K562 (cell line): ENCODE data around the gene ELOB. TPM values are rescaled to one million over a fixed set of nuclear protein-coding genes. Genes with fewer than 3 reads are reported as not detected.

Experiments
- ATAC-seq: fragments of 200-7000 bp; cut with Tn5 transposase; 3 replicates; pipeline ENCODE4 v1.9.1; 2020; ENCODE audit warnings: moderate library complexity
- BruUV-seq: library from RNA; stranded (reverse); fragments of 400-500 nt; replicated peaks from 2 replicates; lab custom pipeline; 2021; lab: Mats Ljungman, UMichigan
- CTCF ChIA-PET: fragments of 300-600 bp; formaldehyde crosslinking; extraction: SDS; loops from one replicate; lab custom pipeline; 2021; ENCODE audit warnings: low intra/inter-chr PET ratio; lab: Yijun Ruan, JAX
- POLR2A ChIA-PET: fragments of 300-600, 350-650 bp; sonication (Branson Sonifier 250); formaldehyde crosslinking; extraction: SDS; loops from one replicate; lab custom pipeline; 2021; ENCODE audit warnings: antibody characterized with exemption, inconsistent platforms; lab: Yijun Ruan, JAX
- DNase-seq, 4 experiments: peaks; one replicate each; pipeline versions ENCODE4 v3.0.0 to v3.0.0-alpha.2; 2011 to 2018; ENCODE audit warnings: low spot score in 3 of 4, mixed read lengths in 3 of 4; ENCODE audit errors: extremely low read depth in 1 of 4
- FAIRE-seq: peaks from 2 replicates; lab custom pipeline; 2011; peaks lifted over from hg19 to GRCh38; lab: Jason Lieb, UNC
- H2AFZ ChIP-seq: 2 replicates; pipeline ENCODE4 v1.6.0; 2011; ENCODE audit warnings: low read depth, low read length, control low read depth, inconsistent platforms
- H3K27ac ChIP-seq: fragments of 200-600 bp; 3 replicates; pipeline ENCODE4 v1.8.0; 2011; ENCODE audit warnings: low read depth, mild to moderate bottlenecking, control low read depth, inconsistent platforms, low read length, moderate library complexity, mixed read lengths; ENCODE audit errors: extremely low read depth
- H3K27me3 ChIP-seq, 2 experiments: fragments of 300-600 bp in 1 of 2; 2 replicates in 1 of 2; 3 replicates in 1 of 2; pipeline versions ENCODE4 v1.6.0 to v1.8.0; 2011; ENCODE audit warnings: inconsistent platforms in 2 of 2, low read length in 2 of 2, mild to moderate bottlenecking in 1 of 2, mixed read lengths in 1 of 2, moderate library complexity in 1 of 2; ENCODE audit not compliant: control insufficient read depth in 2 of 2, insufficient read depth in 2 of 2
- H3K36me3 ChIP-seq: fragments of 300-600 bp; 3 replicates; pipeline ENCODE4 v1.8.0; 2011; ENCODE audit warnings: mild to moderate bottlenecking, low read length, inconsistent platforms; ENCODE audit not compliant: control insufficient read depth, insufficient read depth
- H3K4me1 ChIP-seq, 2 experiments: fragments of 200-600 bp in 1 of 2; replicated peaks in 1 of 2; 2 replicates in 1 of 2; 3 replicates in 1 of 2; pipeline versions ENCODE4 v1.5.1 to v1.8.0; 2011; ENCODE audit warnings: inconsistent platforms in 2 of 2, low read length in 2 of 2, mild to moderate bottlenecking in 1 of 2, mixed read lengths in 1 of 2, moderate library complexity in 1 of 2; ENCODE audit not compliant: control insufficient read depth in 2 of 2, insufficient read depth in 2 of 2
- H3K4me2 ChIP-seq: 2 replicates; pipeline ENCODE4 v1.6.1; 2011; ENCODE audit warnings: low read length, control low read depth, inconsistent platforms, mixed read lengths; ENCODE audit not compliant: insufficient read depth
- H3K4me3 ChIP-seq: fragments of 200-600 bp; sonication (generic), shearing (Covaris generic); 2 replicates; pipeline ENCODE4 v1.5.1; 2016; ENCODE audit warnings: control low read depth, inconsistent platforms
- H3K79me2 ChIP-seq: fragments of 200-600 bp; 3 replicates; pipeline ENCODE4 v1.8.0; 2011; ENCODE audit warnings: low read length, inconsistent platforms; ENCODE audit not compliant: control insufficient read depth, insufficient read depth
- H3K9ac ChIP-seq, 2 experiments: 2 replicates each; pipeline versions ENCODE4 v1.6.0 to v1.6.1; 2011; ENCODE audit warnings: low read depth in 2 of 2, low read length in 2 of 2, control low read depth in 1 of 2, inconsistent platforms in 1 of 2, mild to moderate bottlenecking in 1 of 2, mixed read lengths in 1 of 2; ENCODE audit not compliant: insufficient read depth in 1 of 2
- H3K9me1 ChIP-seq: one replicate; pipeline ENCODE4 v1.6.0; 2011; ENCODE audit warnings: inconsistent platforms, mild to moderate bottlenecking, low read length, moderate library complexity; ENCODE audit not compliant: control insufficient read depth, insufficient read depth
- H3K9me3 ChIP-seq: replicated peaks from 2 replicates; pipeline ENCODE4 v1.5.1; 2011; ENCODE audit warnings: low read depth, low read length, inconsistent platforms; ENCODE audit not compliant: control insufficient read depth, insufficient read depth
- H4K20me1 ChIP-seq: replicated peaks from 2 replicates; pipeline ENCODE4 v1.6.1; 2011; ENCODE audit warnings: low read length, inconsistent platforms, mixed read lengths; ENCODE audit not compliant: control insufficient read depth, insufficient read depth
- KDM1A ChIP-seq, 2 experiments: fragments of 450-650 bp; IDR thresholded peaks; 2 replicates each; pipeline ENCODE4 v1.6.1; 2016; ENCODE audit warnings: mild to moderate bottlenecking in 2 of 2
- NCOA4 ChIP-seq: fragments of 450-650 bp; IDR thresholded peaks from 2 replicates; pipeline ENCODE4 v1.6.1; 2018; ENCODE audit warnings: mild to moderate bottlenecking; ENCODE audit not compliant: partially characterized antibody
- PHF21A ChIP-seq: fragments of 450-650 bp; IDR thresholded peaks from 2 replicates; pipeline ENCODE4 v1.6.1; 2017; ENCODE audit warnings: low read depth, borderline replicate concordance
- RBFOX2 ChIP-seq: fragments of 200-400 bp; formaldehyde crosslinking; IDR thresholded peaks from 2 replicates; pipeline ENCODE4 v1.6.1; 2017; ENCODE audit warnings: low read depth, mild to moderate bottlenecking, low read length, moderate library complexity
- RFX5 ChIP-seq: IDR thresholded peaks from 2 replicates; pipeline ENCODE4 v1.6.1; 2011; ENCODE audit warnings: low read depth, mild to moderate bottlenecking, improper control_type of control experiment, low read length
- SLC30A9 ChIP-seq: fragments of 250-450 bp; sonication (Bioruptor Pico); IDR thresholded peaks from 2 replicates; pipeline ENCODE4 v1.8.0; 2022; ENCODE audit warnings: mild to moderate bottlenecking, moderate library complexity
- SUPT5H ChIP-seq: fragments of 450-650 bp; IDR thresholded peaks from 2 replicates; pipeline ENCODE4 v1.6.1; 2016
- ZNF121 ChIP-seq: sonication (generic); formaldehyde crosslinking; conservative IDR thresholded peaks from 2 replicates; pipeline ENCODE4 v1.8.0; 2022; ENCODE audit warnings: missing genetic modification reagents
- WGBS: fragments of 100-300 bp; shearing (Covaris generic); methylation state at CpG from one replicate; pipeline ENCODE4 v1.1.6; 2016; ENCODE audit warnings: low coverage, mixed read lengths; ENCODE audit not compliant: insufficient coverage; ENCODE audit errors: missing lambda C conversion rate; 5-methylcytosine and 5-hydroxymethylcytosine counted together
- in situ Hi-C: fragments of 300-500 bp; cut with MboI; formaldehyde crosslinking; loops from 4 replicates; pipeline ENCODE4 v1.15.0; 2018; ENCODE audit warnings: inconsistent platforms, mixed read lengths
- intact Hi-C: fragments of 100-400 bp; cut with micrococcal nuclease; formaldehyde crosslinking; loops from 2 replicates; pipeline ENCODE4 v1.14.2; 2022
- polyA plus RNA-seq, 8 experiments: library from polyadenylated mRNA; depleted of rRNA in 4 of 8; stranded (reverse) in 5 of 8; unstranded in 3 of 8; fragments of >200 nt; fragmentation: Nextera tagmentation in 2 of 8; fragmentation: Illumina TruSeq in 1 of 8; extraction: Ambion mirVana in 2 of 8; extraction: Trizol in 1 of 8; gene quantifications; 2 replicates each; pipeline versions ENCODE4 v1.2.1 to v1.2.3, GENCODE V29; 2011 to 2014; ENCODE audit warnings: inconsistent platforms in 1 of 8, missing spikeins in 1 of 8
- total RNA-seq, 7 experiments: library from RNA; depleted of rRNA in 6 of 7; stranded (reverse); fragments of >200 nt in 6 of 7; fragmentation: Illumina TruSeq in 2 of 7; extraction: Trizol in 2 of 7; gene quantifications; 2 replicates each; pipeline versions ENCODE4 v1.2.1 to v1.2.3, GENCODE V29; 2011 to 2021; ENCODE audit warnings: low replicate concordance in 1 of 7
- TF ChIP-seq, protein P1 (sequence below): sonication (generic); formaldehyde crosslinking; IDR thresholded peaks from 2 replicates; pipeline ENCODE4 v1.8.0; 2023; ENCODE audit warnings: mild to moderate bottlenecking, missing genetic modification reagents
- TF ChIP-seq, protein P2 (sequence below): sonication (generic); formaldehyde crosslinking; IDR thresholded peaks from 2 replicates; pipeline ENCODE4 v1.8.0; 2022; ENCODE audit warnings: missing genetic modification reagents, mild to moderate bottlenecking, moderate library complexity, borderline replicate concordance
- TF ChIP-seq, protein P3 (sequence below): fragments of 200-800 bp; sonication (Bioruptor generic); IDR thresholded peaks from 2 replicates; pipeline ENCODE4 v1.6.1; 2016; ENCODE audit warnings: missing genetic modification characterization, missing compliant biosample characterization

Gene ELOB
- total and polyA plus RNA-seq, 9 of the 15 experiments (the other 6 are each of a cell fraction or from before 2014, with no cell fraction given): 63.2 to 791 (median 237) TPM

DNA sequence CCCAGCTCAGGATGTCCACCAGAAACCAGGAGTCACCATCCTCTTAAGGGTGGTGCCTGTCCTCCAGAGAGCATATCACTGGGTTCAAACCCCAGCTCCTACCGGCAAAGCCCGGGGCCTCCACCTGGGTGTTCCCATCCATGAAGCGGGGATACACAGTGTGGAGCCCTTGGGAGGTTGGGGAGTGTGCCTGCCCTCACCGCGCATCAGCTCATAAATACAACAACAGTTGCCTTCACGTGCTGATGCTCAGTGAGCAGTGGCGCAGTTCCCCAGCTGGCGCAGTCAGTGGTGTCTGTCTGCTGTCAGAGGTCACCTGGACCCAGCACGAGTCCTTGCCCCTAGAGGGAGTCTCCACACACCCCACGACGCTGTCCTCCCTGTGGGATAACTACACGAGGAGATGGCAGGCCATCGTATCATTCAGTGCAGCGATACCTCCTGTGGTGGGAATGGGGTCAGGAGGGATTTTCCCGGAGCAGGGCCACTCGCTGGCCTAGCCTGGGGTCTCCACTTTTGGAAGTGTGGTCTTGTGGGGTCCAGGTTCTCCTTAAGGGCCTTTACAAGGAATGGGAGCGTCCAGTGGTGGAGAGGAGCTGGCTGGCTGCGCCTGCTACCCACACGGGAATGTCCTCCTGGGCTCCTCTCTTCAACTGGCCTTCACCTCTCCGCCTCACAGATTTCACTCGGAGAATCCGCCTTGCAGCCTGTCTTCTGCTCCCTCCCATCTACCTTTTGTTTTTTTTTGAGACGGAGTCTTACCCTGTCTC, 2.3 kb upstream of the ELOB start:
- intact Hi-C loops: loop anchor here (5.0 kb wide), 1 partner anchor 38 kb away; the partner anchor contains the start of gene PRSS21
- 84% methylated on average over 22 of the region's 23 CpGs for WGBS
- TF ChIP-seq SUPT5H: 0 out of 2 replicates have a peak, but pooled peaks have one; percentile 12
- TF ChIP-seq KDM1A (IDR thresholded peaks at IDR 0.05): no peak
- TF ChIP-seq, protein P1, sequence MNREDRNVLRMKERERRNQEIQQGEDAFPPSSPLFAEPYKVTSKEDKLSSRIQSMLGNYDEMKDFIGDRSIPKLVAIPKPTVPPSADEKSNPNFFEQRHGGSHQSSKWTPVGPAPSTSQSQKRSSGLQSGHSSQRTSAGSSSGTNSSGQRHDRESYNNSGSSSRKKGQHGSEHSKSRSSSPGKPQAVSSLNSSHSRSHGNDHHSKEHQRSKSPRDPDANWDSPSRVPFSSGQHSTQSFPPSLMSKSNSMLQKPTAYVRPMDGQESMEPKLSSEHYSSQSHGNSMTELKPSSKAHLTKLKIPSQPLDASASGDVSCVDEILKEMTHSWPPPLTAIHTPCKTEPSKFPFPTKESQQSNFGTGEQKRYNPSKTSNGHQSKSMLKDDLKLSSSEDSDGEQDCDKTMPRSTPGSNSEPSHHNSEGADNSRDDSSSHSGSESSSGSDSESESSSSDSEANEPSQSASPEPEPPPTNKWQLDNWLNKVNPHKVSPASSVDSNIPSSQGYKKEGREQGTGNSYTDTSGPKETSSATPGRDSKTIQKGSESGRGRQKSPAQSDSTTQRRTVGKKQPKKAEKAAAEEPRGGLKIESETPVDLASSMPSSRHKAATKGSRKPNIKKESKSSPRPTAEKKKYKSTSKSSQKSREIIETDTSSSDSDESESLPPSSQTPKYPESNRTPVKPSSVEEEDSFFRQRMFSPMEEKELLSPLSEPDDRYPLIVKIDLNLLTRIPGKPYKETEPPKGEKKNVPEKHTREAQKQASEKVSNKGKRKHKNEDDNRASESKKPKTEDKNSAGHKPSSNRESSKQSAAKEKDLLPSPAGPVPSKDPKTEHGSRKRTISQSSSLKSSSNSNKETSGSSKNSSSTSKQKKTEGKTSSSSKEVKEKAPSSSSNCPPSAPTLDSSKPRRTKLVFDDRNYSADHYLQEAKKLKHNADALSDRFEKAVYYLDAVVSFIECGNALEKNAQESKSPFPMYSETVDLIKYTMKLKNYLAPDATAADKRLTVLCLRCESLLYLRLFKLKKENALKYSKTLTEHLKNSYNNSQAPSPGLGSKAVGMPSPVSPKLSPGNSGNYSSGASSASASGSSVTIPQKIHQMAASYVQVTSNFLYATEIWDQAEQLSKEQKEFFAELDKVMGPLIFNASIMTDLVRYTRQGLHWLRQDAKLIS (CRISPR knock-in tag): no peak
- no peak for TF ChIP-seq SLC30A9 (CRISPR knock-in tag)
- TF ChIP-seq, protein P2, sequence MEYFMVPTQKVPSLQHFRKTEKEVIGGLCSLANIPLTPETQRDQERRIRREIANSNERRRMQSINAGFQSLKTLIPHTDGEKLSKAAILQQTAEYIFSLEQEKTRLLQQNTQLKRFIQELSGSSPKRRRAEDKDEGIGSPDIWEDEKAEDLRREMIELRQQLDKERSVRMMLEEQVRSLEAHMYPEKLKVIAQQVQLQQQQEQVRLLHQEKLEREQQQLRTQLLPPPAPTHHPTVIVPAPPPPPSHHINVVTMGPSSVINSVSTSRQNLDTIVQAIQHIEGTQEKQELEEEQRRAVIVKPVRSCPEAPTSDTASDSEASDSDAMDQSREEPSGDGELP (CRISPR knock-in tag): peak; percentile 37; the same call in 1 of the 2 replicates
- TF ChIP-seq RFX5: no peak
- TF ChIP-seq ZNF121 (CRISPR knock-in tag): no peak
- no peak for TF ChIP-seq NCOA4
- TF ChIP-seq PHF21A: no peak
- TF ChIP-seq, protein P3, sequence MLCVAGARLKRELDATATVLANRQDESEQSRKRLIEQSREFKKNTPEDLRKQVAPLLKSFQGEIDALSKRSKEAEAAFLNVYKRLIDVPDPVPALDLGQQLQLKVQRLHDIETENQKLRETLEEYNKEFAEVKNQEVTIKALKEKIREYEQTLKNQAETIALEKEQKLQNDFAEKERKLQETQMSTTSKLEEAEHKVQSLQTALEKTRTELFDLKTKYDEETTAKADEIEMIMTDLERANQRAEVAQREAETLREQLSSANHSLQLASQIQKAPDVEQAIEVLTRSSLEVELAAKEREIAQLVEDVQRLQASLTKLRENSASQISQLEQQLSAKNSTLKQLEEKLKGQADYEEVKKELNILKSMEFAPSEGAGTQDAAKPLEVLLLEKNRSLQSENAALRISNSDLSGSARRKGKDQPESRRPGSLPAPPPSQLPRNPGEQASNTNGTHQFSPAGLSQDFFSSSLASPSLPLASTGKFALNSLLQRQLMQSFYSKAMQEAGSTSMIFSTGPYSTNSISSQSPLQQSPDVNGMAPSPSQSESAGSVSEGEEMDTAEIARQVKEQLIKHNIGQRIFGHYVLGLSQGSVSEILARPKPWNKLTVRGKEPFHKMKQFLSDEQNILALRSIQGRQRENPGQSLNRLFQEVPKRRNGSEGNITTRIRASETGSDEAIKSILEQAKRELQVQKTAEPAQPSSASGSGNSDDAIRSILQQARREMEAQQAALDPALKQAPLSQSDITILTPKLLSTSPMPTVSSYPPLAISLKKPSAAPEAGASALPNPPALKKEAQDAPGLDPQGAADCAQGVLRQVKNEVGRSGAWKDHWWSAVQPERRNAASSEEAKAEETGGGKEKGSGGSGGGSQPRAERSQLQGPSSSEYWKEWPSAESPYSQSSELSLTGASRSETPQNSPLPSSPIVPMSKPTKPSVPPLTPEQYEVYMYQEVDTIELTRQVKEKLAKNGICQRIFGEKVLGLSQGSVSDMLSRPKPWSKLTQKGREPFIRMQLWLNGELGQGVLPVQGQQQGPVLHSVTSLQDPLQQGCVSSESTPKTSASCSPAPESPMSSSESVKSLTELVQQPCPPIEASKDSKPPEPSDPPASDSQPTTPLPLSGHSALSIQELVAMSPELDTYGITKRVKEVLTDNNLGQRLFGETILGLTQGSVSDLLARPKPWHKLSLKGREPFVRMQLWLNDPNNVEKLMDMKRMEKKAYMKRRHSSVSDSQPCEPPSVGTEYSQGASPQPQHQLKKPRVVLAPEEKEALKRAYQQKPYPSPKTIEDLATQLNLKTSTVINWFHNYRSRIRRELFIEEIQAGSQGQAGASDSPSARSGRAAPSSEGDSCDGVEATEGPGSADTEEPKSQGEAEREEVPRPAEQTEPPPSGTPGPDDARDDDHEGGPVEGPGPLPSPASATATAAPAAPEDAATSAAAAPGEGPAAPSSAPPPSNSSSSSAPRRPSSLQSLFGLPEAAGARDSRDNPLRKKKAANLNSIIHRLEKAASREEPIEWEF (CRISPR knock-in tag): no peak
- peak; percentile 45 for TF ChIP-seq RBFOX2

More for the DNA sequence above, 2.3 kb upstream of the ELOB start:
- Histone ChIP-seq H3K4me1 (peaks cover 10 to 41% of the 10 kb centered on the region in 2 experiments; a peak in 4 of 5 replicates), H3K9me3 (no peaks in the 10 kb centered on the region), H3K36me3 (peaks cover 24% of the 10 kb centered on the region), H3K4me3 (no peak overlapping the region), H3K9me1 (no peaks in the 10 kb centered on the region), H2AFZ (no peak overlapping the region), H3K79me2 (peaks cover 37% of the 10 kb centered on the region), H3K27ac (no peak overlapping the region), H3K4me2 (no peak overlapping the region), H4K20me1 (no peaks in the 10 kb centered on the region; the same call in 1 of the 2 replicates), H3K9ac (peak overlapping the region in 1 of 2 experiments; percentile 99; a peak in 2 of 4 replicates), H3K27me3 (no peaks in the 10 kb centered on the region)
- ChIA-PET POLR2A (interaction anchor here (0.5 to 2.0 kb wide), 6 partner anchors 9 to 762 kb away, joined by 3 to 10 read pairs (median 5); no protein-coding TSS in a partner anchor), CTCF (no interaction called here)
- BruUV-seq: no TSS peak
- in situ Hi-C loops: no loop called here
- ATAC-seq (no peak), FAIRE-seq (no peak), DNase-seq (peak in 1 of 4 experiments; percentile 31)
